Stimulated activated CD8-positive, alpha-beta memory T cell treated with anti-CD3 and anti-CD28 coated beads, Interleukin-2, amount 100 ng/mL, for 48 hours (primary cell): ENCODE measurements around the gene PGM3.

Source experiments
- DNase-seq, 2 donors: peaks; one replicate each; pipeline ENCODE4 v3.0.0-alpha.2; 2020; ENCODE audit warnings: low read depth in 2 of 2

The PGM3 gene

DNA sequence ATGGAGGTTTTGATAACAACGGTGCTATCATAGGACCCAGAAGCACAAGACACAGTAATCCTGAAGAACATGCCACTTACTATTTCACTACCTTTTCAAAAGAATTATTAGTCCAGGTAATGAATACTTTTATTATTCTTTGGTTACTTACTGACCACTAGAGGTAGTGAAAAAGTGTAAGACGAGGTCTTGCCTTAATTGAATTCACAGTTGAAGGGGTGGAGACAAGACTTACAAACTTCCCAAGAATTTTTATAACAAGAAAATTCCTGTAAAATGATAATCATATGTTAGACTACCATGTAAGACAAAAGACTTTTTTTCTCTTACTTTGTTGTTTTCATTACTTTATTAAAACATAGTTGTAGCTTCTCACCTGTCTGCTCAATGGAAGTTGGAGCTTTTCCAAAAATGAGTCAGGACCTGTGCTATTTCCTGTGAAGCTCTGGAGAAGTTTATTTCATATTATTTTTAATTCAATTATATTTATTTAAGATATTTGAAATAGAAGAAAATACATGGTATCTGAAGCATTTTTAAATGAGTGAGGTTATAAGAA is 73.2 kb downstream of the PGM3 start:
- DNase-seq, result no peak

DNA sequence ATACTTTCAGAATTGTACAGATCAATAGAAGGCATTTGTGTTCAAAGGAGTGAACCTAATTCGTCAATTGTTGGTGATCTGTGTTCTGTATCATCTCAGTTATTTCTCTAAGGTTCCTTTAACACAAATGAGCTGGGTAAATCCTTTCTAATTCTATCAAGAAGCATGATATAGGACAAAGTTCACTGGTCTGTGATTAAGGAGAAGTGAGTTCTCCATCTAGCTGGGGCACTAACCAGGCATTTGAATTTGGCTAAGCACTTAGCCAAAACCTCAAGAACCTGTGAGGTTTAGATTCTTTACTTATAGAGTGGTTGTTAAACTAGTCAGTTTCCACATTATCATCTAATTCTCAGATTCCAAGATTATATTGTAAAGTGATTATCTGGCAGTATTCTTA is 75.3 kb downstream of the PGM3 start:
- no peak for DNase-seq
